Calu3 (cell line): ENCODE measurements around the gene TAF4B. TPM values are rescaled to one million over a fixed set of nuclear protein-coding genes. Genes with fewer than 3 reads are reported as not detected.

Experiments
- BruUV-seq: library from RNA; stranded (reverse); fragments of 400-500 nt; replicated peaks from 2 replicates; lab custom pipeline; 2021; lab: Mats Ljungman, UMichigan
- CTCF ChIA-PET: fragments of 300-600 bp; sonication (Branson Sonifier 250); formaldehyde crosslinking; loops from one replicate; lab custom pipeline; 2022; ENCODE audit warnings: antibody characterized with exemption; lab: Charles Lee
- DNase-seq: peaks from one replicate; pipeline ENCODE4 v3.0.0; 2022
- H3K27ac Mint-ChIP-seq: one replicate; pipeline ENCODE4 v1.8.0; 2022; ENCODE audit warnings: mixed read lengths; ENCODE audit not compliant: unreplicated experiment
- H3K27me3 Mint-ChIP-seq: one replicate; pipeline ENCODE4 v1.8.0; 2022; ENCODE audit warnings: mixed read lengths; ENCODE audit not compliant: unreplicated experiment
- H3K36me3 Mint-ChIP-seq: one replicate; pipeline ENCODE4 v1.8.0; 2022; ENCODE audit warnings: mild to moderate bottlenecking, moderate library complexity, mixed read lengths; ENCODE audit not compliant: insufficient read depth, unreplicated experiment
- H3K4me1 Mint-ChIP-seq: one replicate; pipeline ENCODE4 v1.8.0; 2022; ENCODE audit warnings: mild to moderate bottlenecking, low read depth, mixed read lengths; ENCODE audit not compliant: unreplicated experiment
- H3K4me3 Mint-ChIP-seq: one replicate; pipeline ENCODE4 v1.8.0; 2022; ENCODE audit warnings: mild to moderate bottlenecking, low read depth, moderate library complexity, mixed read lengths; ENCODE audit not compliant: unreplicated experiment
- H3K9me3 Mint-ChIP-seq: one replicate; pipeline ENCODE4 v1.8.0; 2022; ENCODE audit warnings: low read depth, mixed read lengths; ENCODE audit not compliant: unreplicated experiment
- CTCF ChIP-seq: fragments of 200-600 bp; IDR thresholded peaks from one replicate; pipeline ENCODE4 v1.8.0; 2022; ENCODE audit warnings: antibody characterized with exemption; ENCODE audit not compliant: unreplicated experiment
- intact Hi-C: fragments of 100-400 bp; cut with micrococcal nuclease; formaldehyde crosslinking; loops from one replicate; pipeline ENCODE4 v1.10.0; 2022; ENCODE audit not compliant: unreplicated experiment
- total RNA-seq: library from RNA; stranded (reverse); gene quantifications from 2 replicates; pipeline ENCODE4 v1.2.3, GENCODE V29; 2022

TAF4B gene
- total RNA-seq, 1 experiment from 2014 or later = 9.6 TPM

GRCh38 chr18:26415631-26416030 is 189.4 kb downstream of the TAF4B start:
- Mint-ChIP-seq H3K4me1 (no peaks in the 10 kb centered on the region), H3K9me3 (no peaks in the 10 kb centered on the region), H3K27me3 (no peaks in the 10 kb centered on the region), H3K36me3 (no peaks in the 10 kb centered on the region), H3K4me3 (no peak overlapping the region), H3K27ac (no peak overlapping the region)
- no peak for TF ChIP-seq CTCF
- intact Hi-C loops = no loop called here
- no peak for DNase-seq
- no TSS peak for BruUV-seq
- CTCF ChIA-PET = no interaction called here

DNA sequence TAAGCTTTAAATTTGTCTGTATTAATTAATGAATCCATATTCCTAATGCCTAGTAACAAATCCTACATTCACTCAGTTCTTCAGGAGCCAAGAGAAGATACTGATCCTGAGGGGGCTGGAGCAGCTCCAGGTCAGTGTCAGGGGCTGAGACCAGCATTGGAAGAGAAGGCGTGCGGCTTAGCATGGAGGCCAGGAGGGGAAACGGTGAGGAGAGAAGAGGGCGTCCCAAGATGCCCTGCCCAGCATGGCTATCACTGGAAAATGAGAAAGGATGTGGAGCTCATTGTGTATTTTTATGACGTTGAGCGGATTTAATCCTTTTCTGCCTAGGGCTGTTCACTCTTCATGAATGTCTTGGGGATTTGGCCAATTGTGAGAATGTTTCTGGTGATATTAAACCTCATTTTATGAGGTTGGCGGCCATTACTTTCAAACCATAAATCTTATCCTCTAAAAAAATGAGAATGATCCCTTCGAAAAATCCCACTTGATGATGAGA is 190.5 kb downstream of the TAF4B start:
- BruUV-seq = no TSS peak
- CTCF ChIA-PET = interaction anchor here (0.6 kb wide), 1 partner anchor 209 kb away, joined by 6 read pairs; no protein-coding TSS in a partner anchor
- no peak overlapping the region for H3K27ac Mint-ChIP-seq

DNA sequence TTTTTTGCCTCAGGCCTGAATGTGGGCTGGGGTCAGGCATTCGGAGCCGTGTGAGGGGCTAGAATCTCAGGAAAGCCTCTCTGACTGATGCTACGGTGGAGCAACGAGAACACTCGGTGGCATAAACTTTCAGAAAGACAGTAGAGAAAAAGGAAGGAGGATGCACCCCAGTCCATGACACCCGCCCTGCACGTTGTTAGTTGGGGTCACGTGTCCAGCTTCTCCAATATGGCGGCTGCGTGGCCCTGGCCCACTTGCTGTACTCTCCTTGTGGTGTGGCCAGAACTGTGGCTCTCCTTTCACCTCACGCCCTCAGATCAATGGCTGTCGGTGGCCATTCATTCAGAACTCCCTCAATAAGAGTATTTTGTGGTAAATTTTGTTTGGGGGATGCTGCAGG is 190.9 kb downstream of the TAF4B start:
- H3K27ac Mint-ChIP-seq = no peak overlapping the region
- no peak for TF ChIP-seq CTCF
- no peak for DNase-seq
- CTCF ChIA-PET = no interaction called here
- no peaks in the 10 kb centered on the region for H3K36me3 Mint-ChIP-seq
- intact Hi-C loops = no loop called here
- no TSS peak for BruUV-seq
- no peak overlapping the region for H3K4me3 Mint-ChIP-seq
- H3K27me3 Mint-ChIP-seq = no peaks in the 10 kb centered on the region
- no peaks in the 10 kb centered on the region for H3K9me3 Mint-ChIP-seq
- no peaks in the 10 kb centered on the region for H3K4me1 Mint-ChIP-seq

More for the DNA sequence above, 190.5 kb downstream of the TAF4B start:
- Mint-ChIP-seq H3K36me3 (no peaks in the 10 kb centered on the region), H3K9me3 (no peaks in the 10 kb centered on the region), H3K4me1 (no peaks in the 10 kb centered on the region), H3K4me3 (no peak overlapping the region), H3K27me3 (no peaks in the 10 kb centered on the region)
- intact Hi-C loops = no loop called here
- TF ChIP-seq CTCF = no peak
- no peak for DNase-seq

- no peaks in the 10 kb centered on the region for H3K9me3 Mint-ChIP-seq
- H3K4me1 Mint-ChIP-seq = no peaks in the 10 kb centered on the region
- DNase-seq = no peak
- no TSS peak for BruUV-seq
- no peaks in the 10 kb centered on the region for H3K27me3 Mint-ChIP-seq
- H3K4me3 Mint-ChIP-seq = no peak overlapping the region
- TF ChIP-seq CTCF = no peak
- no peak overlapping the region for H3K27ac Mint-ChIP-seq
- H3K36me3 Mint-ChIP-seq = no peaks in the 10 kb centered on the region
- CTCF ChIA-PET = no interaction called here
- intact Hi-C loops = no loop called here
These were observed 192.0 kb downstream of the TAF4B start for GRCh38 chr18:26418225-26418624.
